GM21447 (cell line): ENCODE data around the gene MALL.
A peak's percentile ranks its signal among the peaks of the same experiment; 100 is the strongest.
"Not testable (repeated sequence)": the region's sequence is repeated elsewhere in the genome, so short reads cannot be mapped to it uniquely, and the experiment has no call there.

Experiments
- ATAC-seq: cut with Tn5 transposase; IDR thresholded peaks from one replicate; pipeline ENCODE4 v1.9.1; 2021; ENCODE audit not compliant: unreplicated experiment

Gene MALL

GRCh38 chr2:110115291-110116032, at the start of gene MALL:
Gene MALL, minus strand, starts transcription at chr2:110115822. Its CDS starts 30 bp downstream, at chr2:110115792.
- no peak for ATAC-seq

GRCh38 chr2:110157153-110157793, 41.7 kb upstream of the MALL start:
- ATAC-seq: peak; percentile 70

DNA sequence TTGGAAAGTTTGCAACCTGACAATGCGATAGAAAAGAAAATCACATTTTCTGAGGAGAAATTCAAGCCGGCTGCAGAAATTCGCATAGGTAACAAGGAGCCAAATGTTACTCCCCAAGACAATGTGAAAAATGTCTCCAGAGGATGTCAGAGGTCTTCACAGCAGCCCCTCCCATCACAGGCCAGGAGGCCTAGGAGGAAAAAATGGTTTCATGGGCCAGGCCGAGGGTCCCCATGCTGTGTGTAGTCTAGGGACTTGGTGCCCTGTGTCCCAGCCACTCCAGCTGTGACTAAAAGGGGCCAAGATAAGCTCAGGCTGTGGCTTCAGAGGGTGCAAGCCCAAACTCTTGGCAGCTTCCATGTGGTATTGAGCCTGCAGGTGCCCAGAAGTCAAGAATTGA, 39.2 kb upstream of the MALL start:
- ATAC-seq: not testable (repeated sequence)

DNA sequence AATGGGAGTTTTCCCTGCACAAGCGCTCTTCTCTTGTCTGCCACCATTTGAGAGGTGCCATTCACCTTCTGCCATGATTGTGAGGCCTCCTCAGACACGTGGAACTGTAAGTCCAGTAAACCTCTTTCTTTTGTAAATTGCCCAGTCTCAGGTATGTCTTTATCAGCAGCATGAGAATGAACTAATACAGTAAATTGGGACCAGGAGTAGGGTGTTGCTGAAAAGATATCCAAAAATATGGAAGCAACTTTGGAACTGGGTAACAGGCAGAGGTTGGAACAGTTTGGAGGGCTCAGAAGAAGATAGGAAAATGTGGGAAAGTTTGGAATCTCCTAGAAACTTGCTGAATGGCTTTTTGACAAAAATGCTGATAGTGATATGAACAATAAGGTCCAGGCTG, 38.6 kb upstream of the MALL start:
- ATAC-seq: not testable (repeated sequence)

DNA sequence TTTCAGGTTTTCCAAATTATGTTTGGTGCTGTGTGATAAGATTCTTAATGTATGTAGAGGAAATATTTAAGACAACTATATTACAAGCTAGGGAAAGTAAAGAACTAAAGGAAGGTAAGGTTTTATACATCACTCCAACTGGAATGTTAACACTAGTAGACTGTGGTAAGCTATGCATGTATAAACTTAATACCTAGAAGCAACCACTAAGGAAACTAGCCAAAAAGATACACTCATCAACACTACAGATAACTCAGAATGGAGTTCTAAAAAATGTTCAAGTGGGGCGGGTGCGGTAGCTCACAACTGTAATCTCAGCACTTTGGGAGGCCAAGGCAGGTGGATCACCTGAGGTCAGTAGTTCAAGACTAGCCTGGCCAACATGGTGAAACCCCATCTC, 37.8 kb upstream of the MALL start:
- no peak for ATAC-seq

DNA sequence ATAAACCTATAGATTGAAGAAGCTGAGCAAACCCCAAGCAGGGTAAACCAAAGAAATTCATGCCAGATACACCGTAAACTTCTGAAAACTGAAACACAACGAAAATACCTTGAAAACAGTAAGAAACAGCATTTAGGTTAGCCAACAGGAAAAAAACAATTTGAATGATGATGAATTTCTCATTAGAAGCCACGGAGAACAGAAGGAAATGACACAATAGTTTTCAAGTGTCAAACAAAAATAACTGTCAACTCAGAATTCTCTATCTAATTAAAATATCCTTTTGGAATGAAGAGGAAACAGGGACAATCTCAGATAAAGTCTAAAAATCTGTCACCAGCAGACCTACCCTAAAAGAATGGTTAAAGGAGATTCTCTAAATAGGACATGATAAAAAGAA, 37.3 kb upstream of the MALL start:
- no peak for ATAC-seq

DNA sequence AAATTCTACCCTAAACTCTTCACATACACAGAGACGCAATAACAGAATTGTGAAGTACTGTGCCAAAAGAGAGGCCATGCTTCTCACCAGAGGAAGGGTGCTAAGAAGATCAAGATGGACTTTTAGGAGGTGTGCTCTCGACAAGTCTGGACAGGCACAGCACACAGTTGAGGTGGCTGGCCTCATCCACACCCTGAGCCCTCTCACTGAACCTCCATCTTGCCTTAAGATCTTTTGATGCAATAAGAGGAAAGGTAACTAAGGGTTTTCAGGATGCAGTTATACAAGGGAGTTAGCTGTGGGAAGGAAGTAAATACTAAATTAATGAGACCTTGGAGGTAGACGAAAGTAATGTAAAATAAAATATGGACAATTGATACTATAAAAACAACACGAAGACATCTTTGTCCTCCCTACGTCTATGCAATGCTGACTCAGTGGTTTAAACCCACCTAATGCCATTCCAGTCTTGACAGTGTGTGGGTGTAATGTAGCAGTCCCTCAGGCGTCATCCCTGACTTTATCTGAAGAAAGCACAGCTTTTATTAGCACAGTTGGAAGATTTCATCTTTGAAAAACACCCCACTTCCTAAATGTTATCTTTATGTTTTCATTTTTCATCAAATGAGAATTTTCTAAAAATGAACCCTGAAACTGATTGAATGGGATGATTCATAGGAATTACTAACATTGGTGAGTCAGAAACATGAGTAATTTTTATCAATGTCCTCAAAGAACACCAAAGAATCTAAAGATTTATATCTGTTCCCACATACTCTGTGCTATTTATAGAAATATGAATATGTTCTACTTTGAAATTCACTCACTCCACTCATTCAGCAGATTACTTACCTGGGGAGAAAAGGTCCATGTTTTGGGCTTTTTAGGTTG, 34.0 kb upstream of the MALL start:
- no peak for ATAC-seq

- ATAC-seq: no peak
Measured at GRCh38 chr2:110146945-110147332, 31.3 kb upstream of the MALL start.

GRCh38 chr2:110146183-110146944, 30.7 kb upstream of the MALL start:
- ATAC-seq: no peak

DNA sequence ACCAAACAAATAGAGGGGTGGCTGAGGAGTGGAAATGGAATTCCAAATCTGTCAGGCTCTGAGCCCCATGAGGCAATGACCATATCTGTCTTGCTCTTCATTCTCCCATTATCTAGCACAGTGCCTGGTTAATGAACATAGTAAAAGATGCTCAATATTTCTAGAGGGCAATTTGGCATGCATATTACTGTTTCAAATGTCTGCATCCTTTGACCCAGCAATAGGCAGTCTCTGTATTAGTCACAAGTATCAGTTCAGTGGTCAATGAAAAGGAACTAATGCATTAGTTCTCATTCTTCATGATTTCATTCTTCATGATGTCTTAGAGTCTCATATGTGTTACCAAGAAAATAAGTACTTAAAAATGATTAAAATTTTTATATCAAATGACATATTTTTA, 28.4 kb upstream of the MALL start:
- ATAC-seq: no peak

DNA sequence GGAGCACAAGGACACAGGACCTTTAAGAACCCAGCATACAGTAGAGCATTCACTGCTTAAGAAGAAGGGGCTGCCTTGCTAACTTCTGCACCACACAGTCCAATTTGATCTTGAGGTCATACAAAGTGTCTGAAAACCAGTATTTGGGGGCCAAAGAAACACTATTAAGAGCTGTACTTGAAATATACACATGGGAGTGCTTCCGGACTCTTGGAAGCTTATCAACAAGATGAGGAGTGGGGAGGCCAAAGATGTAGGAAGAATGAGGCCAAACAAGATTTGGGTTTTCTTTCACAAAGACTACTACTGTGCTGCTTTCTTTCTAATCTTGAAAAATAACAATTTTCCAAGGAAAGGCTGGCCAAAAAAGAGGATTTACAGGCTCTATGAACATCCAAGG, 24.8 kb upstream of the MALL start:
- ATAC-seq: no peak

DNA sequence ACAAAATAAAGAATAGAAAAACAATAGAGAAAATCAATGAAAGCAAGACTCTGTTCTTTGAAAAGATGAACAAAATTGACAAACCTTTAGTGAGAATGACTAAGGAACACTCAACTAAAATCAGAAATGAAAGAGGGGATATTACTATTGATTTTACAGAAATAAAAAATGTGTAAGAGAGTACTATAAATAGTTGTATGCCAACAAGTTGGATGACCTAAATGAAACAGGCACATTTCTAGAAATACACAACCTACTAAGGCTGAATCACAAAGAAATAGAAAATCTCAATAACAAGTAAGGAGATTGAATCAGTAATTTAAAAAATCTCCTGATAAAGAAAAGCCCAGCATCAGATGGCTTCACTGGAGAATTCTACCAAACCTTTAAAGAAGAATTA, 18.4 kb upstream of the MALL start:
- no peak for ATAC-seq

DNA sequence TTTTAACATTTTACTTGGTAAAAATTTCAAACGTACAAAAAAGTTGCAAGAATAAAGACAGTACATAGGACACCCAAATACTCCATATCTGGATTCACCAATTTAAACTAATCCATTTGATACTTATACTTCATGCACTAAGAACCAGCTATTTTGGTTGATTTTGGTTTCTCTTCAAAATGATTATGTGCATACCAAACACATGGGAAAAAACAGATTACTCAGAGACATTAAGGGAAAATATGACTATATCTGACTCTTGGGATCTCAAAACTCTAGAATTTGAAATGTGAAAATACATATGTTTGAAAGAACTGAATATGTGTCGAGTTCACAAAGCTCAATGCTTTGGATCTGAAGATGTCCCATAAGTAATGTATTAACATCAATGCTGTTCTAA, 15.5 kb upstream of the MALL start:
- ATAC-seq: no peak

DNA sequence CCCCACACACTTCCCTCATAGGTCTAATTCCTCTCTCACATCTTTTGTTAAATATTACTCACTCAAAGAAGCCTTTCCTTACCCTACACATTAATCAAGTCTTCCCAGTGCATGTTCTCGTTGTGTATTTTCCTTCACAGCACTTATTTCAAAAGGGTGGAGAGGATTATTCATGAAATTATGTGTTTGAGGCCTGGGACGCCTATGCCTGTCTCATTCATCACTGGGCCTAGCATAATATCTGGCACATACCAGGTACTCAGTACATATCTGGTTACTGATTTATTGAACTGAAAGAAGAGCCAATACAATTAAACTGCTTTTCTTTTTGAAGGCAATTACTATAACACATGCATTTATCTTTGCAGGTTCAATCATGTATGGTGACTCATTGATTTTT, 15.1 kb upstream of the MALL start:
- no peak for ATAC-seq

DNA sequence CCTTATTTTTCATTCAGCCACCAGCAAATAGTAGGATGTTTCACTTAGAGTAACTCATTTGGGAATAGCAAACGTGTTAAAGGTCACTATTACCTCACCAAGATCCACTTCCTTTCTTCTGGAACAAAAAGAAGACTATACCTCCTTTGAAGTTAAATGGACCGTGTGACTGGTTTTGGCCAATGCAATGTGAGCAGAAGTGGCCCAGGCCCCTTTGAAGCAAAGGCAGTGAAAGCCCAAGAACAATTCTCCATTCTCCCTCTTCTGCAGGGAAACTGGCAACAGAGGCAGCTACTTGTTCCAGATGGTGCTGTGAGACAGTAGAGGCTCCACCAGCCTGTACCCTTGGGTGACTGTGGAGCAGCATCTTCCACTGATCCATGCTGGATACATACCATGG, 11.3 kb upstream of the MALL start:
- ATAC-seq: no peak

DNA sequence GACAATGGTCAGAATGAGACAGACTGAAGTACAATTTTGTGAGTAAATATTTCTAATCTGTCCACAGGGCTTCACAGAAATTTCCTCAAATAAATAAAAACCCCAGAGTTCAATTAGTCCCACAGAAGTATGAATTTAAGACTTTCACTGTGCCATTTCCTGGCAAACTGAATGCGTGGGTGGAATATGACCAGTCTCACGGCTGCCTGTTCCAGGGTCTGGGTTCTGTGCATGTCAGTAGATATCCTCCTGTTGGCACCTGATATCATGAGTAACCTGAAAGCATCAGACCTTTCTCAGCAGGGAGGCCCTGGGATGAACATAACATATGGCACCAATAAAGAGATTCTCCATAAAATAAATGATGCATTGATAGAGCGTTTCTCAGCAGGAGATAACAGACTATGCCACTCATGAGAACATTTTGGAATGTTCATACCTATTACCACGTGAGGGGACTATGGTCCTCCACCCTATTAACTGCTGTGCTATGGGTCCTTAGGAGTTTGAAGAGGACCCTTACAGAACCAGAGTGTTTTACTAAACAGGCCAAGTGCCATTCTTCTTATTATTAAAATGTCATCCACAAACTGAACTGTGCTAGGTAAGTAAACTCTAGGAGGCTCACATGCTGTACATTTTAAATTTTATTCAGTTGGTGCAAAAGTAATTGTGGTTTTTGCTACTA, 10.6 kb upstream of the MALL start:
- no peak for ATAC-seq

- no peak for ATAC-seq
Measured at GRCh38 chr2:110124939-110125691, 9.5 kb upstream of the MALL start.

GRCh38 chr2:110124038-110124825, 8.6 kb upstream of the MALL start:
- no peak for ATAC-seq

- ATAC-seq: no peak
Measured at GRCh38 chr2:110121592-110121991, 6.0 kb upstream of the MALL start.
